HepG2 (cell line): ENCODE measurements around the gene SGMS1. TPM values are rescaled to one million over a fixed set of nuclear protein-coding genes. Genes with fewer than 3 reads are reported as not detected.
A peak's percentile ranks its signal among the peaks of the same experiment; 100 is the strongest.

ENCODE experiments used
- JDP2 ChIP-seq: sonication (generic); formaldehyde crosslinking; IDR thresholded peaks from 2 replicates; pipeline ENCODE4 v1.8.1; 2022; ENCODE audit warnings: missing genetic modification reagents, borderline replicate concordance
- MED8 ChIP-seq: sonication (generic); formaldehyde crosslinking; IDR thresholded peaks from 2 replicates; pipeline ENCODE4 v1.8.1; 2023; ENCODE audit warnings: mild to moderate bottlenecking, missing genetic modification reagents; ENCODE audit not compliant: insufficient replicate concordance
- NFYC ChIP-seq: IDR thresholded peaks from 2 replicates; pipeline ENCODE4 v1.6.1; 2016; ENCODE audit warnings: missing genetic modification reagents, missing compliant biosample characterization
- NKX3-1 ChIP-seq: sonication (generic); formaldehyde crosslinking; IDR thresholded peaks from 2 replicates; pipeline ENCODE4 v1.5.0; 2020; ENCODE audit warnings: missing genetic modification reagents
- RFX1 ChIP-seq: fragments of 450-650 bp; IDR thresholded peaks from 2 replicates; pipeline ENCODE4 v1.6.1; 2017
- RORA ChIP-seq: sonication (generic); formaldehyde crosslinking; IDR thresholded peaks from 2 replicates; pipeline ENCODE4 v1.5.0; 2020; ENCODE audit warnings: mild to moderate bottlenecking, missing genetic modification reagents, moderate library complexity
- SUZ12 ChIP-seq: fragments of 150-350 bp; IDR thresholded peaks from 2 replicates; pipeline ENCODE4 v1.6.1; 2014; ENCODE audit warnings: low read depth, low read length
- TOPORS ChIP-seq: sonication (generic); formaldehyde crosslinking; IDR thresholded peaks from 2 replicates; pipeline ENCODE4 v1.8.0; 2023; ENCODE audit warnings: mild to moderate bottlenecking, missing genetic modification reagents
- ZBTB8A ChIP-seq: sonication (generic); formaldehyde crosslinking; IDR thresholded peaks from 2 replicates; pipeline ENCODE4 v1.4.0; 2020; ENCODE audit warnings: mild to moderate bottlenecking, low read depth, missing genetic modification reagents, borderline replicate concordance
- ZNF121 ChIP-seq: sonication (generic); formaldehyde crosslinking; IDR thresholded peaks from 2 replicates; pipeline ENCODE4 v1.5.0; 2020; ENCODE audit warnings: mild to moderate bottlenecking, missing genetic modification reagents
- ZNF160 ChIP-seq: sonication (generic); formaldehyde crosslinking; IDR thresholded peaks from 2 replicates; pipeline ENCODE4 v1.8.0; 2022; ENCODE audit warnings: mild to moderate bottlenecking, inconsistent platforms, missing genetic modification reagents
- ZNF280D ChIP-seq: sonication (generic); formaldehyde crosslinking; IDR thresholded peaks from 2 replicates; pipeline ENCODE4 v1.5.1; 2020; ENCODE audit warnings: mild to moderate bottlenecking, missing genetic modification reagents
- ZNF501 ChIP-seq: sonication (generic); formaldehyde crosslinking; IDR thresholded peaks from 2 replicates; pipeline ENCODE4 v1.5.1; 2020; ENCODE audit warnings: mild to moderate bottlenecking, moderate library complexity, missing genetic modification reagents
- ZNF569 ChIP-seq: sonication (generic); formaldehyde crosslinking; IDR thresholded peaks from 2 replicates; pipeline ENCODE4 v1.5.0; 2020; ENCODE audit warnings: mild to moderate bottlenecking, missing genetic modification reagents, moderate library complexity, borderline replicate concordance
- ZNF576 ChIP-seq: sonication (generic); formaldehyde crosslinking; IDR thresholded peaks from 2 replicates; pipeline ENCODE4 v1.4.0; 2020; ENCODE audit warnings: mild to moderate bottlenecking, missing genetic modification reagents
- ZNF672 ChIP-seq: sonication (generic); formaldehyde crosslinking; IDR thresholded peaks from 2 replicates; pipeline ENCODE4 v1.8.1; 2022; ENCODE audit warnings: missing genetic modification reagents
- ZNF766 ChIP-seq: sonication (generic); formaldehyde crosslinking; IDR thresholded peaks from 2 replicates; pipeline ENCODE4 v1.5.0; 2020; ENCODE audit warnings: missing genetic modification reagents, borderline replicate concordance
- ZNF775 ChIP-seq: sonication (generic); formaldehyde crosslinking; IDR thresholded peaks from 2 replicates; pipeline ENCODE4 v1.4.0; 2020; ENCODE audit warnings: missing genetic modification reagents, mild to moderate bottlenecking, moderate library complexity, borderline replicate concordance
- ZNF776 ChIP-seq: sonication (generic); formaldehyde crosslinking; IDR thresholded peaks from 2 replicates; pipeline ENCODE4 v1.4.0; 2020; ENCODE audit warnings: mild to moderate bottlenecking, missing genetic modification reagents
- ZNF777 ChIP-seq: sonication (generic); formaldehyde crosslinking; IDR thresholded peaks from 2 replicates; pipeline ENCODE4 v1.4.0; 2020; ENCODE audit warnings: missing genetic modification reagents
- ZSCAN22 ChIP-seq: sonication (generic); formaldehyde crosslinking; IDR thresholded peaks from 2 replicates; pipeline ENCODE4 v1.4.0; 2020; ENCODE audit warnings: mild to moderate bottlenecking, missing genetic modification reagents
- ZZZ3 ChIP-seq: sonication (generic); formaldehyde crosslinking; IDR thresholded peaks from 2 replicates; pipeline ENCODE4 v1.4.0; 2020; ENCODE audit warnings: missing genetic modification reagents, mild to moderate bottlenecking, borderline replicate concordance
- polyA plus RNA-seq, 8 experiments: library from polyadenylated mRNA; depleted of rRNA in 3 of 8; stranded (reverse) in 7 of 8; unstranded in 1 of 8; fragments of >200 nt; fragmentation: Illumina TruSeq in 4 of 8; extraction: Trizol in 4 of 8; gene quantifications; 2 replicates each; pipeline versions ENCODE4 v1.2.1 to v1.2.3, GENCODE V29; 2011 to 2016; ENCODE audit warnings: low read depth in 4 of 8, missing spikeins in 1 of 8, mixed read lengths in 1 of 8; ENCODE audit not compliant: insufficient read depth in 1 of 8
- total RNA-seq, 5 experiments: library from RNA; depleted of rRNA; stranded (reverse); fragments of >200 nt; fragmentation: Illumina TruSeq; extraction: Trizol; gene quantifications; 2 replicates each; pipeline ENCODE4 v1.2.3, GENCODE V29; 2016; ENCODE audit warnings: low read depth in 1 of 5
- TF ChIP-seq, protein P1 (sequence below): sonication (generic); formaldehyde crosslinking; IDR thresholded peaks from 2 replicates; pipeline ENCODE4 v1.4.0; 2020; ENCODE audit warnings: missing genetic modification reagents, borderline replicate concordance
- TF ChIP-seq, protein P2 (sequence below): sonication (generic); formaldehyde crosslinking; IDR thresholded peaks from 2 replicates; pipeline ENCODE4 v1.9.0; 2021; ENCODE audit warnings: missing genetic modification reagents, borderline replicate concordance

Gene SGMS1
- total and polyA plus RNA-seq, 2 of the 13 experiments (the other 11 are each of a cell fraction or from before 2014, with no cell fraction given) = 6.5 to 15.1 TPM

GRCh38 chr10:50572017-50572491 is 51.7 kb downstream of the SGMS1 start (continued):
- 0 out of 2 replicates have a peak, but pooled peaks have one; percentile 53 for TF ChIP-seq ZNF280D
- TF ChIP-seq RFX1 = peak; percentile 75
- TF ChIP-seq ZBTB8A (CRISPR knock-in tag) = no peak
- no peak for TF ChIP-seq TOPORS (CRISPR knock-in tag)
- TF ChIP-seq NKX3-1 (CRISPR knock-in tag) = no peak
- TF ChIP-seq ZNF766 (CRISPR knock-in tag) = no peak
- no peak for TF ChIP-seq ZSCAN22 (CRISPR knock-in tag)
- no peak for TF ChIP-seq ZNF777 (CRISPR knock-in tag)
- TF ChIP-seq ZNF775 = no peak
- TF ChIP-seq SUZ12 = no peak
- TF ChIP-seq ZNF576 = no peak
- no peak for TF ChIP-seq ZNF569 (CRISPR knock-in tag)
- no peak for TF ChIP-seq JDP2 (CRISPR knock-in tag)
- TF ChIP-seq MED8 (CRISPR knock-in tag) = no peak
- TF ChIP-seq ZNF501 = peak; percentile 24; the same call in 1 of the 2 replicates
- TF ChIP-seq ZZZ3 = no peak
- no peak for TF ChIP-seq ZNF776 (CRISPR knock-in tag)
- TF ChIP-seq NFYC = no peak
- no peak for TF ChIP-seq ZNF672 (CRISPR knock-in tag)
- TF ChIP-seq, protein P1, sequence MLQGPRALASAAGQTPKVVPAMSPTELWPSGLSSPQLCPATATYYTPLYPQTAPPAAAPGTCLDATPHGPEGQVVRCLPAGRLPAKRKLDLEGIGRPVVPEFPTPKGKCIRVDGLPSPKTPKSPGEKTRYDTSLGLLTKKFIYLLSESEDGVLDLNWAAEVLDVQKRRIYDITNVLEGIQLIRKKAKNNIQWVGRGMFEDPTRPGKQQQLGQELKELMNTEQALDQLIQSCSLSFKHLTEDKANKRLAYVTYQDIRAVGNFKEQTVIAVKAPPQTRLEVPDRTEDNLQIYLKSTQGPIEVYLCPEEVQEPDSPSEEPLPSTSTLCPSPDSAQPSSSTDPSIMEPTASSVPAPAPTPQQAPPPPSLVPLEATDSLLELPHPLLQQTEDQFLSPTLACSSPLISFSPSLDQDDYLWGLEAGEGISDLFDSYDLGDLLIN (CRISPR knock-in tag) = no peak
- no peak for TF ChIP-seq ZNF160 (CRISPR knock-in tag)
- no peak for TF ChIP-seq ZNF121 (CRISPR knock-in tag)
- no peak for TF ChIP-seq RORA
- TF ChIP-seq, protein P2, sequence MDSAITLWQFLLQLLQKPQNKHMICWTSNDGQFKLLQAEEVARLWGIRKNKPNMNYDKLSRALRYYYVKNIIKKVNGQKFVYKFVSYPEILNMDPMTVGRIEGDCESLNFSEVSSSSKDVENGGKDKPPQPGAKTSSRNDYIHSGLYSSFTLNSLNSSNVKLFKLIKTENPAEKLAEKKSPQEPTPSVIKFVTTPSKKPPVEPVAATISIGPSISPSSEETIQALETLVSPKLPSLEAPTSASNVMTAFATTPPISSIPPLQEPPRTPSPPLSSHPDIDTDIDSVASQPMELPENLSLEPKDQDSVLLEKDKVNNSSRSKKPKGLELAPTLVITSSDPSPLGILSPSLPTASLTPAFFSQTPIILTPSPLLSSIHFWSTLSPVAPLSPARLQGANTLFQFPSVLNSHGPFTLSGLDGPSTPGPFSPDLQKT (CRISPR knock-in tag) = no peak
